Gastrocnemius medialis (tissue), 4 donors: ENCODE data around the gene WDR54. TPM values are rescaled to one million over a fixed set of nuclear protein-coding genes. Genes with fewer than 3 reads are reported as not detected.

Experiments
- ATAC-seq, 2 donors: fragments of 150-250 bp; one replicate each; pipeline ENCODE4 v1.9.1; 2016
- DNase-seq, 2 donors: peaks; one replicate each; pipeline ENCODE4 v3.0.0-alpha.2; 2019
- H3K27ac ChIP-seq, 4 donors: fragments of 200-600 bp; sonication (generic); 1 replicate in 1 of 4; 2 replicates in 3 of 4; pipeline ENCODE4 v1.5.1; 2016 to 2018; ENCODE audit warnings: mild to moderate bottlenecking in 2 of 4, moderate library complexity in 1 of 4
- H3K27me3 ChIP-seq, 3 donors: fragments of 200-600 bp; sonication (generic) in 2 of 3; 1 replicate in 1 of 3; 2 replicates in 2 of 3; pipeline versions ENCODE4 v1.5.1 to v1.6.0; 2016 to 2019; ENCODE audit warnings: mild to moderate bottlenecking in 1 of 3, moderate library complexity in 1 of 3
- H3K36me3 ChIP-seq, 2 donors: fragments of 200-600 bp; sonication (generic) in 1 of 2; one replicate each; pipeline ENCODE4 v1.5.1; 2017 to 2018
- H3K4me1 ChIP-seq, 2 donors: fragments of 200-600 bp; sonication (generic) in 1 of 2; one replicate each; pipeline ENCODE4 v1.5.1; 2016 to 2017; ENCODE audit warnings: mild to moderate bottlenecking in 2 of 2
- H3K4me3 ChIP-seq, 4 donors: fragments of 200-600 bp; sonication (generic) in 3 of 4; 1 replicate in 1 of 4; 2 replicates in 3 of 4; pipeline ENCODE4 v1.5.1; 2016 to 2019; ENCODE audit warnings: mild to moderate bottlenecking in 2 of 4
- H3K9me3 ChIP-seq, 3 donors: fragments of 200-600 bp; sonication (generic) in 2 of 3; 1 replicate in 1 of 3; 2 replicates in 2 of 3; pipeline ENCODE4 v1.5.1; 2016 to 2019
- POLR2A ChIP-seq, 2 donors: fragments of 450-650 bp; IDR thresholded peaks; one replicate each; pipeline ENCODE4 v1.6.1; 2017; ENCODE audit warnings: antibody characterized with exemption in 2 of 2, mild to moderate bottlenecking in 2 of 2, moderate library complexity in 2 of 2
- in situ Hi-C, 4 donors: fragments of 200-750 bp; cut with MboI; loops; one replicate each; pipeline versions ENCODE4 v1.15.0 to v1.8.0; 2017; ENCODE audit warnings: low sequenced_read_pairs in 4 of 4
- intact Hi-C: fragments of 100-400 bp; cut with DNase I; formaldehyde crosslinking; loops from one replicate; pipeline ENCODE4 v1.15.1; 2023; ENCODE audit warnings: low total_unique reads
- total RNA-seq, 4 donors: library from RNA; depleted of rRNA; stranded (reverse); fragments of >200 nt; gene quantifications; one replicate each; pipeline versions ENCODE4 v1.1.0 to v1.2.3, GENCODE V29; 2016
- TF ChIP-seq, protein P1 (sequence below), 5 experiments: fragments of 450-650 bp in 3 of 5; fragments of 200-600 bp in 2 of 5; sonication (generic) in 2 of 5; IDR thresholded peaks in 4 of 5; conservative IDR thresholded peaks in 1 of 5; 1 replicate in 4 of 5; 2 replicates in 1 of 5; pipeline ENCODE4 v1.5.1; 2016 to 2019; ENCODE audit warnings: antibody characterized with exemption in 5 of 5, mild to moderate bottlenecking in 3 of 5, moderate library complexity in 3 of 5

The WDR54 gene
- total RNA-seq, 4 donors from 2014 or later: 0.51 to 2.1 (median 1.4) TPM

DNA sequence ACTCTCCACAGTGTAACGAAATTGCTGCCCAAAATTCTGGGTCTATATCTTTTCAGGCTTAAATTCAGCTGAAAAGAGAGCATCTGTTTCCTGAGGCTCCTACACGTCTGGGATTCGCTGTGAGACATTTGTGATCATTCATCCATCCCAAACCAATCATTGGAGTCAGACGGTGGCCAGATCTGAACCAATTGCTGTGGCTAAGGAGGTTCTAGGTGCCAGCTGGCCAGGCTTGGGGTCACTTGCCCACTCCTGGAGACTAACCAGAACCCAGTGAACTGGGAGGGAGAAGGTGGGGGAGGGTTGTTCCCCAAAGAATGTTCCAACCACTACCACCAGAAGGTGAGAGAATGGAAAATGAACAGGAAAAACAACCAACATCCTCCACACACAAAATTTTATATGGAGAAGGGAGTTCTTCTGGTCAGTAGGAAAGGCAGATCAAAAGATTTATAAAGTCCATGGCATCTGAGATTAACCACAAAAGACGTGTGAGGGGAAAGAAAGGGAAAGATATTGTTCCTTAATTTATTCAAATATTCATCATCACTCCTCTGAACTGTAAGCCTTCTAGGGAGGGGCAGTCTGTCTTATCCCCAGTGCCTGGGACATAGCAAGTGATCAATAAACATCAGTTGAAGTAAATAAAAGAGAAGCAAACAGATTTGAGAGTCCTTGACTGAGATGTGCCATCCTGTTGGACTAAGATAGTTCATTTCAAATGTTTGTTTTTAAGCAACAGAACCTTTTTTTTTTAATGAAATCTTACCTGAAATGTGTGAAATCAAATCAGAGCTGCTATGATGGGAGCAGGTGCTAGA lies 23.2 kb downstream of the WDR54 start:
- DNase-seq (no peak), ATAC-seq (no peak)
- Histone ChIP-seq H3K9me3 (no peaks in the 10 kb centered on the region), H3K4me3 (no peak overlapping the region), H3K27me3 (peaks cover 6 to 28% (median 7%) of the 10 kb centered on the region in 3 donors), H3K4me1 (peaks cover 4 to 23% of the 10 kb centered on the region in 2 donors), H3K36me3 (no peaks in the 10 kb centered on the region), H3K27ac (no peak overlapping the region)
- TF ChIP-seq, protein P1, sequence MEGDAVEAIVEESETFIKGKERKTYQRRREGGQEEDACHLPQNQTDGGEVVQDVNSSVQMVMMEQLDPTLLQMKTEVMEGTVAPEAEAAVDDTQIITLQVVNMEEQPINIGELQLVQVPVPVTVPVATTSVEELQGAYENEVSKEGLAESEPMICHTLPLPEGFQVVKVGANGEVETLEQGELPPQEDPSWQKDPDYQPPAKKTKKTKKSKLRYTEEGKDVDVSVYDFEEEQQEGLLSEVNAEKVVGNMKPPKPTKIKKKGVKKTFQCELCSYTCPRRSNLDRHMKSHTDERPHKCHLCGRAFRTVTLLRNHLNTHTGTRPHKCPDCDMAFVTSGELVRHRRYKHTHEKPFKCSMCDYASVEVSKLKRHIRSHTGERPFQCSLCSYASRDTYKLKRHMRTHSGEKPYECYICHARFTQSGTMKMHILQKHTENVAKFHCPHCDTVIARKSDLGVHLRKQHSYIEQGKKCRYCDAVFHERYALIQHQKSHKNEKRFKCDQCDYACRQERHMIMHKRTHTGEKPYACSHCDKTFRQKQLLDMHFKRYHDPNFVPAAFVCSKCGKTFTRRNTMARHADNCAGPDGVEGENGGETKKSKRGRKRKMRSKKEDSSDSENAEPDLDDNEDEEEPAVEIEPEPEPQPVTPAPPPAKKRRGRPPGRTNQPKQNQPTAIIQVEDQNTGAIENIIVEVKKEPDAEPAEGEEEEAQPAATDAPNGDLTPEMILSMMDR (IDR thresholded peaks at IDR 0.05 in 4 of 5, conservative IDR thresholded peaks at IDR 0.05 in 1 of 5): no peak
- TF ChIP-seq POLR2A (IDR thresholded peaks at IDR 0.05): no peak
- in situ Hi-C loops: no loop called here
- intact Hi-C loops: no loop called here

DNA sequence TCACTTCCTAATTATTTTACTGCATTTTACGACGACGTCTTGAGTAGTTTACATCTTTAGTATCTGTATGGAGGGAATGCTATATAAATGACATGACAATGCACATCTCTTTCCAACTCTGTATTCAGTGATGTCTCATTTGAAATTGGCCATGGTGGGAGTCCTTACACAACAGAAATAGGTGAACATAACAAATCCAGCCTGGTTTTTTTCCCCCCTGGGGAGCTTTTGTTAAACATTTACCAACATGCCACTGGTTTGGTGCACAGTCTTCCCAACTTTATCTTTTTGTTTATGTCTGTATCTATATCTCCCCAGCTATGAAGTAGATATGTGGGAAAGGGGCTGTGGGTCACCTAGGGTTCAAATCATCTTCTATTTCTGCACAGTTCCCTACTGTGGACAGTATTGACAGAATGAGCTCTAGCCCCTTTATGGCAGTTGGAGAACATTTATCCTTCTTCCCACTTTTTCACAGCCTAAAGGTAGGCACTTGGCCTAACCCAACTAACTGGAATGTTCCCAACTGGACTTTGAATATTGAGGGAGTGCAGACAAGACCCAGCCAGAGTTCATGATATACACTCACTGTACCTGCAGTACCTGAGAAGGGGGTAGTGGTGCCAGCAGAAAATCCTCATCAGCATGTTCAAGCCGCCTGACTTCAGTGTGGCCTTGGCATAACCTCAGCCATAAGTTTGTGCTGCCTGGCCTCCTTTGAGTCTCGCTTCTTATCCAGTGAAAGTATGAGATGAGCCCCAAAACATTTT lies 25.9 kb downstream of the WDR54 start:
- TF ChIP-seq, protein P1 (IDR thresholded peaks at IDR 0.05 in 4 of 5, conservative IDR thresholded peaks at IDR 0.05 in 1 of 5): no peak
- no peak for TF ChIP-seq POLR2A (IDR thresholded peaks at IDR 0.05)
- H3K36me3 ChIP-seq: no peaks in the 10 kb centered on the region
- no peaks in the 10 kb centered on the region for H3K4me1 ChIP-seq
- H3K27ac ChIP-seq: no peak overlapping the region
- in situ Hi-C loops (no loop called here), intact Hi-C loops (no loop called here)
- no peak overlapping the region for H3K4me3 ChIP-seq
- no peaks in the 10 kb centered on the region for H3K9me3 ChIP-seq
- ATAC-seq: no peak
- peaks cover 2 to 14% (median 3%) of the 10 kb centered on the region in 3 donors for H3K27me3 ChIP-seq
- no peak for DNase-seq

DNA sequence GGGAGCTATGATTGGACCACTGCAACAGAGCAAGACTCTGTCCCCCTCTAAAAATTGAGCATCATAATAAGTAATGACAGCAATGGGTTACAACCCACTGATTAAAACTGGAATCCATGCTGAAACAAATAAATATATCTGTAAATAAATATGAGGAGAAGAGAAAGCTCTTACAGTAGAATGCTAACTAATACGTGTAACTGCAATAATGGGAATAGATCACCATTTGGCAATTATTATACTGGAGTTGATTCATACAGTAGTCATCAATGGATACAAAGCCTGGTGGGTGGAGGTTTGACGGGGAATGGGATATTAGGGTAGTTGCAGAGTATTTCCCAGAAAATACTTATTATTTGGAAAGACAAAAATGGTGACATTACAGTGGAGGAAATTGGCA lies 27.2 kb downstream of the WDR54 start:
- DNase-seq: no peak
- no peaks in the 10 kb centered on the region for H3K36me3 ChIP-seq
- H3K4me1 ChIP-seq: no peaks in the 10 kb centered on the region
- no peak for ATAC-seq
- no peaks in the 10 kb centered on the region for H3K9me3 ChIP-seq
- peaks cover 0 to 5% (median 0%) of the 10 kb centered on the region in 3 donors for H3K27me3 ChIP-seq
- intact Hi-C loops: no loop called here
- TF ChIP-seq, protein P1 (IDR thresholded peaks at IDR 0.05 in 4 of 5, conservative IDR thresholded peaks at IDR 0.05 in 1 of 5): no peak
- no peak for TF ChIP-seq POLR2A (IDR thresholded peaks at IDR 0.05)
- no peak overlapping the region for H3K4me3 ChIP-seq
- H3K27ac ChIP-seq: no peak overlapping the region
- in situ Hi-C loops: no loop called here

DNA sequence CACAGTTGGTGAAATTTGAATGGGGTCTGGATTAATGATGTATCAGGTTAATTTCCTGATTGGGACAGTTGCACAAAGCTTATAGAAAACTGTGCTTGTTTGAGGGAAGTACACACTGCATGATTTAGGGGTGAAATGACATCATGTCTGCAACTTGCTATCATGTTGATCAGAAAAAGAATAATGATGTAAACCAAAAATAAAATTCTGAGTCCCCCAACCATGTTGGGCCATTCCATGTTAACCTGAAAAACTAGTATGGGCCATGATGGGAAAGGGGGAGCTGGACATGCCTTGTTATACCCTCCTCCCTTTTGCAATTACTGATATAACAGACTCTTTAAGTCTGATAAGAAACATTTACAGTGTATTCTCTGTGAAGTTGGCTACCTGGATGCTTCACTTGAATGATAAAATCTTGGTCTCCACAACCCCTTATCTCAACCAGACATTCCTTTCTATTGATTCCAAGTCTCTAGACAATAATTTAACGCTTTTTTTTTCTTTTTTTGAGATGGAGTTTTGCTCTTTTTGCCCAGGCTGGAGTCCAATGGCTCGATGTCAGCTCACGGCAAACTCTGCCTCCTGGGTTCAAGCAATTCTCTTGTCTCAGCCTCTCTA lies 29.1 kb downstream of the WDR54 start:
- no peak overlapping the region for H3K27ac ChIP-seq
- ATAC-seq (no peak), DNase-seq (no peak)
- no peak overlapping the region for H3K4me3 ChIP-seq
- H3K9me3 ChIP-seq: no peaks in the 10 kb centered on the region
- no peaks in the 10 kb centered on the region for H3K36me3 ChIP-seq
- TF ChIP-seq, protein P1 (IDR thresholded peaks at IDR 0.05 in 4 of 5, conservative IDR thresholded peaks at IDR 0.05 in 1 of 5): no peak
- no peak for TF ChIP-seq POLR2A (IDR thresholded peaks at IDR 0.05)
- intact Hi-C loops (loop anchor here (5.0 to 10.0 kb wide), 4 partner anchors 256 to 1216 kb away; partner anchors contain the start of genes ALMS1, CCT7, HK2 and MTHFD2), in situ Hi-C loops (loop anchor here in 1 of 4 donors (25.0 kb wide), 1 partner anchor 387 kb away; the partner anchor contains the start of gene HK2)
- H3K4me1 ChIP-seq: peaks cover 5 to 12% of the 10 kb centered on the region in 2 donors
- H3K27me3 ChIP-seq: peaks cover 0 to 5% (median 0%) of the 10 kb centered on the region in 3 donors
